Suprapubic skin (tissue), 4 donors: ENCODE results near the gene PRKN.

Source experiments
- CTCF ChIP-seq, 2 donors: fragments of 200-600 bp in 1 of 2; fragments of 450-650 bp in 1 of 2; sonication (generic) in 1 of 2; IDR thresholded peaks; one replicate each; pipeline ENCODE4 v1.5.1; 2016 to 2019; ENCODE audit warnings: antibody characterized with exemption in 2 of 2, mild to moderate bottlenecking in 1 of 2, moderate library complexity in 1 of 2
- POLR2A ChIP-seq, 2 donors: fragments of 450-650 bp; IDR thresholded peaks; one replicate each; pipeline ENCODE4 v1.6.1; 2017; ENCODE audit warnings: antibody characterized with exemption in 2 of 2, mild to moderate bottlenecking in 2 of 2, moderate library complexity in 2 of 2
- POLR2AphosphoS5 ChIP-seq, 3 donors: sonication (generic); formaldehyde crosslinking; IDR thresholded peaks; one replicate each; pipeline ENCODE4 v1.6.1; 2017; ENCODE audit warnings: antibody characterized with exemption in 3 of 3

GRCh38 chr6:161836643-161837448, 890.7 kb downstream of the PRKN start:
- no peak for TF ChIP-seq CTCF (IDR thresholded peaks at IDR 0.05)
- no peak for TF ChIP-seq POLR2A (IDR thresholded peaks at IDR 0.05)
- TF ChIP-seq POLR2AphosphoS5 (IDR thresholded peaks at IDR 0.05): no peak
